GM12892 (cell line): ENCODE data around the gene VSIG8.
A peak's percentile ranks its signal among the peaks of the same experiment; 100 is the strongest.

Experiments
- DNase-seq: peaks from one replicate; pipeline ENCODE4 v3.0.0; 2011; ENCODE audit not compliant: insufficient read length
- FAIRE-seq: peaks from 2 replicates; lab custom pipeline; 2011; peaks lifted over from hg19 to GRCh38; lab: Jason Lieb, UNC
- POLR2A ChIP-seq: IDR thresholded peaks from 2 replicates; pipeline ENCODE4 v1.6.1; 2011; ENCODE audit warnings: low read depth, low read length, control low read depth
- POLR2AphosphoS5 ChIP-seq: IDR thresholded peaks from 2 replicates; pipeline ENCODE4 v1.6.1; 2011; ENCODE audit warnings: low read depth, low read length, control low read depth
- TAF1 ChIP-seq: IDR thresholded peaks from 2 replicates; pipeline ENCODE4 v1.6.1; 2011; ENCODE audit warnings: low read depth, mild to moderate bottlenecking, control low read depth, low read length, borderline replicate concordance

VSIG8 gene

GRCh38 chr1:159849626-159850366 is 12.7 kb downstream of the VSIG8 start:
- TF ChIP-seq POLR2AphosphoS5 (no peak), POLR2A (no peak), TAF1 (no peak)
- FAIRE-seq, result no peak

GRCh38 chr1:159848326-159848725 is 14.1 kb downstream of the VSIG8 start:
- TF ChIP-seq TAF1 (no peak), POLR2AphosphoS5 (no peak), POLR2A (no peak)
- DNase-seq (no peak), FAIRE-seq (no peak)

More at GRCh38 chr1:159849626-159850366, 12.7 kb downstream of the VSIG8 start:
- no peak for DNase-seq

- DNase-seq, result no peak
- no peak for FAIRE-seq
- TF ChIP-seq TAF1 (no peak), POLR2A (no peak), POLR2AphosphoS5 (no peak)
Measured at GRCh38 chr1:159847231-159847630, 15.2 kb downstream of the VSIG8 start.

- FAIRE-seq (no peak), DNase-seq (no peak)
- TF ChIP-seq POLR2AphosphoS5, result no peak
- TF ChIP-seq TAF1, result no peak
- no peak for TF ChIP-seq POLR2A
Measured at GRCh38 chr1:159845751-159846629, 16.5 kb downstream of the VSIG8 start.

- TF ChIP-seq POLR2AphosphoS5 (no peak), POLR2A (no peak), TAF1 (no peak)
- DNase-seq, result no peak
- FAIRE-seq, result no peak
Measured at GRCh38 chr1:159843459-159843858, 19.0 kb downstream of the VSIG8 start.

GRCh38 chr1:159841749-159842148 is 20.7 kb downstream of the VSIG8 start:
- TF ChIP-seq POLR2A (no peak), POLR2AphosphoS5 (no peak), TAF1 (no peak)
- DNase-seq (no peak), FAIRE-seq (no peak)

- DNase-seq, result peak; percentile 50
- TF ChIP-seq TAF1 (no peak), POLR2AphosphoS5 (no peak), POLR2A (no peak)
- FAIRE-seq, result peak; percentile 67
Measured at GRCh38 chr1:159839116-159839849, 23.2 kb downstream of the VSIG8 start.

- TF ChIP-seq POLR2AphosphoS5 (no peak), POLR2A (no peak), TAF1 (no peak)
- DNase-seq (no peak), FAIRE-seq (no peak)
Measured at GRCh38 chr1:159838715-159839114, 23.7 kb downstream of the VSIG8 start.

- no peak for FAIRE-seq
Measured at GRCh38 chr1:159835862-159836525, 26.5 kb downstream of the VSIG8 start.

GRCh38 chr1:159835356-159835755 is 27.1 kb downstream of the VSIG8 start:
- no peak for TF ChIP-seq TAF1
- no peak for TF ChIP-seq POLR2AphosphoS5
- no peak for TF ChIP-seq POLR2A
- DNase-seq, result no peak
- FAIRE-seq, result no peak

More at GRCh38 chr1:159835862-159836525, 26.5 kb downstream of the VSIG8 start:
- TF ChIP-seq POLR2AphosphoS5 (no peak), TAF1 (no peak), POLR2A (no peak)
- DNase-seq, result no peak

- DNase-seq (no peak), FAIRE-seq (no peak)
- no peak for TF ChIP-seq POLR2A
- TF ChIP-seq POLR2AphosphoS5, result no peak
- no peak for TF ChIP-seq TAF1
Measured at GRCh38 chr1:159832309-159832708, 30.1 kb downstream of the VSIG8 start.
